ENCODE data around the gene PPP1R9A.

PPP1R9A gene

DNA sequence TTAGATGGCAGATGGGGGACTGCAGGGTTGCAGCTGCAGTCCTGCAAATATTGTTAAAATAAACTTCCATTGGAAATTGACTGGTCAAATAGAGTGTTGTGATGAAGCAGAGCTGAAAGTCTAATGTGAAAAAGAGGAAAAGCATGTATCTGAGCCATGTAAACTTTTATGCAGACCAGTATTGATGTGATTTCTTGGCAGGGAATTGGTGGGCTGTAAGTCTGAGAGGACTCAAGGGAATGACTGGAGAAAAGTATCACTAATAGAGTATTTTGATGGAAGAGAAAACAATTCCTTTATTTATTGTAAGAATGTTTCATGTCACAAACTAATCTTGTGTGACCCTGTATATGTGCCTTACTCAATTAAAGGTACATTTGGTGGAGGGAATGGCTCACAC lies 155.5 kb downstream of the PPP1R9A start:
- no peak overlapping the region for H3K4me3 ChIP-seq (ENCODE audit: low read depth, low read length)
- TF ChIP-seq, protein P1, sequence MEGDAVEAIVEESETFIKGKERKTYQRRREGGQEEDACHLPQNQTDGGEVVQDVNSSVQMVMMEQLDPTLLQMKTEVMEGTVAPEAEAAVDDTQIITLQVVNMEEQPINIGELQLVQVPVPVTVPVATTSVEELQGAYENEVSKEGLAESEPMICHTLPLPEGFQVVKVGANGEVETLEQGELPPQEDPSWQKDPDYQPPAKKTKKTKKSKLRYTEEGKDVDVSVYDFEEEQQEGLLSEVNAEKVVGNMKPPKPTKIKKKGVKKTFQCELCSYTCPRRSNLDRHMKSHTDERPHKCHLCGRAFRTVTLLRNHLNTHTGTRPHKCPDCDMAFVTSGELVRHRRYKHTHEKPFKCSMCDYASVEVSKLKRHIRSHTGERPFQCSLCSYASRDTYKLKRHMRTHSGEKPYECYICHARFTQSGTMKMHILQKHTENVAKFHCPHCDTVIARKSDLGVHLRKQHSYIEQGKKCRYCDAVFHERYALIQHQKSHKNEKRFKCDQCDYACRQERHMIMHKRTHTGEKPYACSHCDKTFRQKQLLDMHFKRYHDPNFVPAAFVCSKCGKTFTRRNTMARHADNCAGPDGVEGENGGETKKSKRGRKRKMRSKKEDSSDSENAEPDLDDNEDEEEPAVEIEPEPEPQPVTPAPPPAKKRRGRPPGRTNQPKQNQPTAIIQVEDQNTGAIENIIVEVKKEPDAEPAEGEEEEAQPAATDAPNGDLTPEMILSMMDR (IDR thresholded peaks at IDR 0.05; ENCODE audit: low read depth, low read length), result no peak

DNA sequence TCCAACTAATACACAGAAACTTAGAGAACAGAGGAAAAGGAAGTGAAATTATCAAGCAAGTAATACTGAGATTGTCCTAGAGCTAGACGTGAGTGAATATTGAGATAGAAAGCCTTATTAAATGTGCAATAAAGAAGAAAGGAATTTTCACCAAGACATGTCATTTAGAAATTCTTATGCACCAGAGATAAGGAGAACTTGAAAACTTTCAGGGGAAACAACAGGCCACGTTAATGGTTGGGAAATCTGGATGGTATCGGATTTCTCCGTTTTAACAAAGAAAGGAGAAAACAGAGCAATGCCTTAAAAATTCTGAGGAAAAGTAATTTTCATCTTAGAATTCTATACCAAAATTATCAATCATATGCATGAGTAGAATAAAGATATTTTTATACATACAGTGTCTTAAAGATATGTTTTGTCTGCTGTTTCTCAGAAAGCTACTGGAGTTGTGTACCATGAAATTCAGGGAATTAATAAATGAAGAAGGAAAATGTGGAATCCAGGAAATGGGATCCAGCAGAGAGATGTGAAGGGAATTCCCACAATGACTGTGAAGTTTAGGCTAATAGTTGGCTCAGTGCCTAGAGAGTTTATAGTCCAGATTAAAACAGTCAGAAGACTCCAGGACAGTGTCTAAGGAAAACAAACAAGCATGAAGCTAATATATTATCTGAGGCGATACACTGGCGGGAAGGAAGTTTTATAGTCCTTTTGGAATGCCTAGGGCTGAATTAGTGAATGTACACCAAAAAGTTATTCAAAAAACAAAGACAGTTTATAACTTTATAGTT lies 159.5 kb downstream of the PPP1R9A start:
- TF ChIP-seq, protein P1 (IDR thresholded peaks at IDR 0.05; ENCODE audit: low read depth, low read length), result no peak

DNA sequence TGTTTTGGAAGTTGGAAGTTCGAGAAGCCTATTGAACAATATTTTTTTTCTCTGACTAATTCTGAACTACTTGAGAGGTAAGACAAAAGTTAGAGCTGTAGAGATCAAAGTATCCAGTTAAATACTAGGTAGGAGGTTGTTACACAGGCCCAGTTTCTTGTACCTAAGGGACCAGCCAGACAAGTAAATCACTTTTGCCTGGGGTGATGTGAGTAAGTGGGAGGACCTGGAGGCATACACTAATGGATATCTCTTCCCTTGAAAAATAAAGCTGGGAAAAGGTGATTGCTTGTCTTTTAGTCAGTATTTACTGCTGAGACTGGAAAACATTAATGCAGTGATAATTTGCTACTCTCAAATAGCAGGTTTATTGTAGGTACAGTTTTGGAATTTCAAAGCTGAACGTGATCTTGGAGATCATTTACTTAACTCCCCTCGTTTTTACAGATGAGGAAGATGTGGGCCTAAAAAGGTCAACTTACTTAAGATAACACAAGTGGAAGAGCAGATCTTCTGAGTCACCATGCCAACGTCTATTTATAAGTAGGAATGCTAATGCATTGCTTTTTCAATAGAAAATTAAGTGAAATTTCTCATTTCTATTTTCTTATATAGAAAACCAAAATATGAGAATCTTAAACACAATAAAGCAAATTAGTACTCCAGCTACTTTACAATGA lies 181.3 kb downstream of the PPP1R9A start:
- TF ChIP-seq, protein P1 (IDR thresholded peaks at IDR 0.05; ENCODE audit: low read depth, low read length), result no peak
- no peak overlapping the region for H3K4me3 ChIP-seq (ENCODE audit: low read depth, low read length)

More for the DNA sequence above, 159.5 kb downstream of the PPP1R9A start:
- no peak overlapping the region for H3K4me3 ChIP-seq (ENCODE audit: low read depth, low read length)

DNA sequence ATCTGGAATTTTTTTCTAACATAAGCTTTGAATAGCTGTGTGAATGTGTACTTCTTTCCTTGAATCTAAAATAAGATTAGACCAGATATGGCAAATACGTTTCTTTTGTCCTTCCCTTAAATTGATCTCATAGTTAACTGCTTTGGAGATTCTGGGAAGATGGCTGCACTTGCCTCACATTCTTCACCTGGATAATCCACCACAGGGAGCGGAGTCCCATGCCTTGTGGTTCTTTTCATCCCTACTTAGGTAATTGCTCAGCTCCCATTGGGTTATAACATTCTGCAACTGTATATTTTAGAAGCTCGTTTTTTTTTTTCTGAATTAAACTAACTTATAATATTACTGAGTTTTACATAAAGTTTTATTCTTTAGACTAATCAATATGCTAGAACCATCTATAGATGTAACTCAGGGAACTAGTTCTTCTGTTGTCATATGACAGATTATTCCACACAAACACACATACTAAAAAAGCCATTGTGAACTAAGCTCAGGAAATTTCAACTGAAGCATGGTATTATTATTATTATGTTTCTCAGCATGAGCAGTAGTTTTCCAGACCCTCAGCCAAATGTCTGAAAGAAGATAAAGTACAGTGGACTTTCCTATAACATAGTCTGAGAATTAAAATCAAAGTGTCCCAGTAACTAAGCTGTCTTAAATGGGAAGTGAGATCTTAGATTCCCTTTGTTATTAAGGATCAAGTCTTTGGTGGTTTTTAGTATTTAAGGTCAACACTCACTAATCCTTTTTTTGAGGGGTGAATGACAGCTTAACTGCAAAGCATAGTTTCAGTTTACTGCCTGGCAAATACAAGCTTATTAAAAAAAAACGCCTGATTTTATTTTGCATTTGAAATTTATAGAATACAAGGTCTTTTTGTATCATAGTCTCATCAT lies 182.3 kb downstream of the PPP1R9A start:
- no peak overlapping the region for H3K4me3 ChIP-seq (ENCODE audit: low read depth, low read length)
- TF ChIP-seq, protein P1 (IDR thresholded peaks at IDR 0.05; ENCODE audit: low read depth, low read length), result no peak

DNA sequence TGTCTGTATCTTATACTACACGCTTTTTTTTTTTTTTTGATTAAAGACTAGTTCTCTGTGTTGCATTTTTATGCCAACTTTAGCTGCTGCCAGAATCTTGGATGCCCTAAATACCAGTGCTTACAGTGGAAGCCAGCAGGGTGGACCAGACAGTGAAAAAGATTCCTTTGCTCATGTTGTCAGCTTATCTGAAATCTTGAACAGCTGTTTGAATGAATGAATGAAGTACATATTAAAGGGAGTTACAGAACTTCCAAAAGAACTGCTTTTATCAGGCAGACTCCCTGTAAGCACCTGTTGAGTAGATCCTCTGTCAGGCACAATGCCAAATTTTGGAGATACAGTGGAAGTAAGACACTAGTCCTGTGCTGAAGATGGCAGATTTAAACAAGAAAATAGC lies 184.9 kb downstream of the PPP1R9A start:
- H3K4me3 ChIP-seq (ENCODE audit: low read depth, low read length), result no peak overlapping the region
- TF ChIP-seq, protein P1 (IDR thresholded peaks at IDR 0.05; ENCODE audit: low read depth, low read length), result no peak

DNA sequence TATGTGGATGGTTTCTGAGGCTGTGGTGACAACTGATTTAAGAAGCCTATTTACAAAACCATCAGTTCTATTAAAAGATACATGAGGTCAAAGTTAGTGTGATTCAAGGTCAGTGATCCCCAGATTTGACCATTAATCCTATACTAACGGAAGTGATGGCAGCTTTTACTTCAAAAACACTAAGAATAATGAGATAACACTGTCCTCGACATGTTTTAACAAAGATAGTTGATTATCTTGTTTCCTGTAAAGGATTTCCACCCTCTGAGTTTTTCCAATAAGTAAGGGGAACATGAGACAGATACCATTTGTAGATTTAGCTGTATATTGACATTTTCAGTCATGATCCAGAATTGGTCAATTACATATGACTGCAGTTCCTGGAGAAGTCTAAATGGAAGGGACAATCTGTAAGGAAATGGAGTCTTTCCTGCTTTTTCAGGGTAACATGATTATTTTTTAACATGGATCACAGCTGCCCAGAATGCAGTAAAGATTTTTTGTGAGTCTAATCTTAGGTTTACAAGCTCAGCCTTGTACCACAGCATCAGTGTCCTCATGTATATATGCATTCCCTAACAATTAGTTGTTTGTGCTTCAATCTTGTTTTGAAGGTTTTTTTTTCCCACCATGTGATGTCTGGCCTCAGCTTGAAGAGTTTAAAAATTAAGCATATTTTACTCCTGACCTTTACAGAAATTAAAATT lies 188.0 kb downstream of the PPP1R9A start:
- TF ChIP-seq, protein P1 (IDR thresholded peaks at IDR 0.05; ENCODE audit: low read depth, low read length), result no peak
- H3K4me3 ChIP-seq (ENCODE audit: low read depth, low read length), result no peak overlapping the region

Measured in WI38 (cell line).